Subcutaneous adipose tissue (tissue), 4 donors: ENCODE measurements around the gene FAM151B. TPM values are rescaled to one million over a fixed set of nuclear protein-coding genes. Genes with fewer than 3 reads are reported as not detected.

Experiments used
- CTCF ChIP-seq: fragments of 450-650 bp; IDR thresholded peaks from one replicate; pipeline ENCODE4 v1.5.1; 2016; ENCODE audit warnings: low read depth, mild to moderate bottlenecking, control low read depth, antibody characterized with exemption, moderate library complexity
- total RNA-seq, 4 donors: library from RNA; depleted of rRNA; stranded (reverse); fragments of >200 nt; gene quantifications; one replicate each; pipeline ENCODE4 v1.1.0, GENCODE V29; 2016

FAM151B gene
- total RNA-seq, 4 donors from 2014 or later = 3.3 to 4.8 (median 3.7) TPM

- no peak for TF ChIP-seq CTCF
These were observed 104.2 kb downstream of the FAM151B start for GRCh38 chr5:80592105-80592504.

Other genes starting within 250 kb of the FAM151B start
- gene SERINC5, start 232.1 kb upstream of the FAM151B start, total RNA-seq = 10 to 100 TPM in 3 of 4 donors, 1 to 10 TPM in 1; 9.7 to 21.7 (median 17.3) TPM
- not detected for gene SPZ1, start 168.1 kb upstream of the FAM151B start, total RNA-seq
- gene ZFYVE16, start 80.0 kb upstream of the FAM151B start, total RNA-seq = 10 to 100 TPM; 37.7 to 53.6 (median 47.4) TPM
- gene ANKRD34B, start 82.2 kb downstream of the FAM151B start, total RNA-seq = not detected
- gene MSH3, start 166.6 kb downstream of the FAM151B start, total RNA-seq = 10 to 100 TPM; 17.5 to 24.4 (median 21.2) TPM
- gene DHFR, start 166.9 kb downstream of the FAM151B start, total RNA-seq = 10 to 100 TPM; 13.9 to 18.6 (median 16.2) TPM